22Rv1 (cell line): ENCODE data around the gene DMAP1.

ENCODE experiments used
- H3K27ac ChIP-seq: fragments of 450-650 bp; 2 replicates; pipeline ENCODE4 v1.5.1; 2017
- ZFX ChIP-seq: fragments of 450-650 bp; IDR thresholded peaks from 2 replicates; pipeline ENCODE4 v1.6.1; 2017; ENCODE audit warnings: antibody characterized with exemption, borderline replicate concordance
- TF ChIP-seq, protein P1 (sequence below): fragments of 450-650 bp; IDR thresholded peaks from 2 replicates; pipeline ENCODE4 v1.5.1; 2017; ENCODE audit warnings: mild to moderate bottlenecking

Gene DMAP1

DNA sequence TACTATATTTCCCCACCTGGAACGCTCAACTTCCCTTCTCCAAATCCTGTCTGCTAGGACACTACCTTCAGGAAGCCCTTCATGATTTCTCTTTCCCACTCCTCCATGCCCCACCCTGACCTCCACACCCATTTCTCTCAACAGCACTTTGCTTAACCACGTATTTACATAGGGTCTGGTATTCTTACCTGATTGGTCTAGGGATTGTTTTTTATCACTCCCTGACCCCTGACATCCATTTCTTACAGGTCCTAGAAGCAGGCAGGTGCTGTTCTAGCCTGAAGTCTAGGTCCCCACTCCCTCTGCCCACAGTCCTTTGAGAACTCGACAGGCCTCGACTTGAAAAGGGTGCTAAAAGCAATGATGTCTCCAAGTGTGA lies 47.5 kb downstream of the DMAP1 start:
- TF ChIP-seq, protein P1, sequence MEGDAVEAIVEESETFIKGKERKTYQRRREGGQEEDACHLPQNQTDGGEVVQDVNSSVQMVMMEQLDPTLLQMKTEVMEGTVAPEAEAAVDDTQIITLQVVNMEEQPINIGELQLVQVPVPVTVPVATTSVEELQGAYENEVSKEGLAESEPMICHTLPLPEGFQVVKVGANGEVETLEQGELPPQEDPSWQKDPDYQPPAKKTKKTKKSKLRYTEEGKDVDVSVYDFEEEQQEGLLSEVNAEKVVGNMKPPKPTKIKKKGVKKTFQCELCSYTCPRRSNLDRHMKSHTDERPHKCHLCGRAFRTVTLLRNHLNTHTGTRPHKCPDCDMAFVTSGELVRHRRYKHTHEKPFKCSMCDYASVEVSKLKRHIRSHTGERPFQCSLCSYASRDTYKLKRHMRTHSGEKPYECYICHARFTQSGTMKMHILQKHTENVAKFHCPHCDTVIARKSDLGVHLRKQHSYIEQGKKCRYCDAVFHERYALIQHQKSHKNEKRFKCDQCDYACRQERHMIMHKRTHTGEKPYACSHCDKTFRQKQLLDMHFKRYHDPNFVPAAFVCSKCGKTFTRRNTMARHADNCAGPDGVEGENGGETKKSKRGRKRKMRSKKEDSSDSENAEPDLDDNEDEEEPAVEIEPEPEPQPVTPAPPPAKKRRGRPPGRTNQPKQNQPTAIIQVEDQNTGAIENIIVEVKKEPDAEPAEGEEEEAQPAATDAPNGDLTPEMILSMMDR, result no peak
- TF ChIP-seq ZFX, result no peak
- H3K27ac ChIP-seq, result no peak overlapping the region

DNA sequence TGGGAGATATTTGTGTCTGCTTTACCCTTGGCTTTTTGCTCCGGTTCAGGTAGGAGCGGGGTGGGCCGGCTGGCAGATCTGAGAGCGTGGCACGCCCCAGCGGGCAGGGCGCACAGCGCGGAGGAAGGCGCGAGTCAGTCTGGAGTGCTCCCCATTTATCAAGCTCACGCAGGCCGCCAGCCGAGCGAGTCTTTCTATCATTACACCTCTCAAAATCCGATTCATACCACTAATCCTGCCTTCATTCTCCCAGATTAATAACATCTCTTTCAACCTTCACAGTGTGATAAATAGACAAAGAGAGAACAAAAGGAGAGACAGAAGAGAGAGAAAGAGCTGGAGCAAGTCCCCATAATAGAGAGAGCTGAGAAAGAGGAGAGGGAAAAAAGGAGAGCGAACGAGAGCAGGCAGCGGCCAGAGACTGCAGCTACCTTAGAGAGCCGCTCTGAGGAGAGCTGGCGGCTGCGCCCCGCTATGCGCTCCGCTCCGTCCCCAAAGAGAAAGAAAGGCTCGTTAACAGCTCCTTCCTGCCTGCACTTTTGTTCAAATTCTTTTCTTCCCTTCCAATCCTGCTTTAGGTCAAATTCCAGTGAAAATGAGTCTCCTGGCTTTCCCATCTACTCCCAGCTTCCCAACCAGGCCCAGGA lies 48.0 kb downstream of the DMAP1 start:
- no peak for TF ChIP-seq ZFX
- TF ChIP-seq, protein P1, result no peak
- no peak overlapping the region for H3K27ac ChIP-seq

DNA sequence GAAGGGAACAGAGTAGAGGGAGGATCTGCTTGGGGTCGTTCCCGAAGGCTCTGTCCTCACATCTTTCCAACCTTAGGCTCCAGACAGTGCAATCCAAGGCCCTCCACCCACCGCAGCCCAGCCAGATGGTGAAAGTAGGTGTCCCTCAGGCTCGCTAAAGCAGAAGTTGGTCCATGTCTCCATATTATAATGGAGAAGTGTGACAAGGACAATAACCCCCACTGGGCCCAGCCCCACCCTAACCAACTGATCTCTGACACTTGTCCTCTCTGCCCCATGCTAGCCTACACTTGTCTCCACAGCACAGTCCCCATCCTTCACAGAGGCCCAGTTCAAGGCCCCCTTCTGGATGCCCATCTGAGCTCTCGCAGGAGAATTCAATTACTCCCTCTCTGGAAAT lies 48.7 kb downstream of the DMAP1 start:
- TF ChIP-seq, protein P1, result no peak
- TF ChIP-seq ZFX, result no peak
- H3K27ac ChIP-seq, result no peak overlapping the region

DNA sequence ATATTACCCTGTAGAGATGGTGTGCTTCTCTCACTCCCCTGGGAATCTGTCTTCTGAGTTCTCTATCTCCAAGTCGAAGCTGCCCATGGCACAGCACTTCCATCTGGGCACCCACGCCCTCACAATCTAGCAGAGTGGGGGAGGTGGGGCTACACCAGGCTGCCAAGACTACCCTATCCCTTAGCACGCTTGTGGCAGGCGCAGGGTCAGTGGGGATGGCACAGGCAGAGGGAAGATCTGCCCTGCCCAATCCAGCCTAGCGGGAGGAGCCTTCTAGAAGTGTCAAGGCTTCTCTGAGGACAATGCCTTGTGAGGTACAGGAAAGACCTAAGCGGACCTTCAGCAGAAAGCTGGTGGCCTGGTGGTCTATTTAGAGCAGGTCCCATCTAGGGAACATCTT lies 49.1 kb downstream of the DMAP1 start:
- TF ChIP-seq, protein P1, result no peak
- TF ChIP-seq ZFX, result no peak
- no peak overlapping the region for H3K27ac ChIP-seq

DNA sequence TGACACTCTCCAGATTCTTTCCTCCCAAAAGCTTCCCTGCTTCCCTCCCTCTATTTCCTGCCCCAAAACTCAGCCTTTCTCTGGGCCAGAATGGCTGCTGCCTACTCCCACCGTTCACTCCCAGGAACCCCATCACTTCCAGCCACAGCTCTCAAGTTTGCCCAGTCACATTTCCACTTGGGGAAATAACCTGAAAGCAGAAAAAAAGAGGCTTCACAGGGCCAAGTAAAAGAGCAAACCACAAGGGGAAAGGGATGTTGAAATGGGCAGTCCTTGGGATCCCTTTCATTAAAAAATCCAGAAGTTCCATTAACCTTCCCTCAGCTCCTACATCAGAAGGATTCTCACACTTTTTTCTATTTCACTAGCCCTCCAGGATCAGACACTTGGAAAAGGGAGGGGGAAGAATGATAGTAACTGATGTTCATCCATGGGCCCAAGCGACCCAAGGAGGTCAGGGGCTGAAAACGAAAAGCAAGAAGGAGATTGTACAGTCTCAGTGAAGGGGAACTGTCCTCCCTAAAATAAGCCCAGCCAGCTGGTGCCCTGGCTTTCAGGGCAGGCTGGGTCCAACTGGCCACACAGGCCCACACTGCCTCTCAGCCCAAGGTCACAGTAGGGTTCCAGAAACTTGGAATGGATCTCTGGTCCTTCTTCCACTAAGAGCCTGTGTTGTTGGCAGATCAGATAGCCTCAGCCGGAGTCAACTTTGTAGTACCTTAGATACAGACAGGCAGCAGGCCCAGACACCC lies 49.7 kb downstream of the DMAP1 start:
- no peak for TF ChIP-seq ZFX
- TF ChIP-seq, protein P1, result no peak
- no peak overlapping the region for H3K27ac ChIP-seq

DNA sequence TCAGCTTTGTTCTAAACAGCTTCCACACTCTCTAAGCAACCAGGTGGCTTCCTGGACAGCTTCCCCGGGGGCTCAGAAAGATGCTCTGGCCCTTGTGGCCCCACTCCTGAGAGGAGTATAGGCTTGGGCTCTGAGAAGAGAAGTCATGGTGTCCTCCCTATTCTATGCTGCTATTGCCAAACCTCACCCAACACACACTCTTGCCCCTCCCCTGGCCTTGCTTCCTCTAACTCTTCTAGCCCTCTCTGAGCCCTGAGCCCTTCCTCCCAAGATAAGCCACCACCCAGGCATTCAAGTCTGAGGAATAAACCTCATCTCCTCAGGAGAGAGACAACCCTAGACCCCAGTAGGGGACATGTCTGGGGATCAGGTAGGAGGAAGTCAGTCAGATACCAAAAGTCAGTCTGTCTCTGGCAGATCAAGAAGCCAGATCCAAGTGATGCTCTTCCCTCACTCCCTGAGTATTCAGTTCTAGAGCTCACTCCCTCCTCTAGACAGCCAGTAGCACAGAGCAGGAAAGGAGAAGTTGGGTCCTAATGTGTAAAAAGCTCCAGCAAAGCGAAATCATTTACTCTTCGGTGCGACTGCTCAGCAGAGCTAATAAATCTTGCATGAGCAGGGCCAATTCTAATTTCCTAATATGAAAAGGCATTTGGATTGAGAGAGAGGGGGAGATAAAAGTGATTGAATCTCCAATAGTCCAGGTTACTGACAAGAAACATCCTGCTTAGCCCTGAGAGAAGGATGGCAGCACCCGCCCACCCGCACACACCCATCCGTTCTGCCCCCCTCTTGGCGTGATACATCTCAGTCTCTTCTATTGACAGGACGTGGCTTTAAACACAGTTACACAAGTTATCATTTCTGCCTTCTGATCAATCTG lies 50.5 kb downstream of the DMAP1 start:
- TF ChIP-seq, protein P1, result no peak
- no peak for TF ChIP-seq ZFX
- H3K27ac ChIP-seq, result no peak overlapping the region

DNA sequence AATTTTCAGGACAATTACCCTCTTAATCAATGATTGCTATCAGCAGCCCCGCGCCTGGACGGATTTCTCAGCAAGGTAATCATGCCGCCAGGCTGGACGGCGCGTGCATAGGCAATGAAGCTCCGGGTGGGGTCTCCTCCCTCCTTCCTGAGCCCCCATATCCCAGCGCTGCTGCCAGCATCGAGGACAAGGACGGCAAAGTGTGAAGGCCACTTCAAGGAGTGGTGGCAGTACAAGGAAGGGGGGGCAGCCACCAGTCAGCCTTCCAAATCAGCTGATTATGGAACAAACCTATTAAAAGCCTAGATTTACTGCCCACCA lies 51.1 kb downstream of the DMAP1 start:
- no peak overlapping the region for H3K27ac ChIP-seq

More for the DNA sequence above, 51.1 kb downstream of the DMAP1 start:
- TF ChIP-seq, protein P1, result no peak
- TF ChIP-seq ZFX, result no peak
